ENCODE data around the gene SORT1. TPM values are rescaled to one million over a fixed set of nuclear protein-coding genes. Genes with fewer than 3 reads are reported as not detected.

Gene SORT1
- total and polyA plus RNA-seq, 4 donors, result 1.0 to 10.6 (median 3.4) TPM

GRCh38 chr1:109350182-109350581 is 47.5 kb downstream of the SORT1 start:
- Histone ChIP-seq H3K27me3 (ENCODE audit: control insufficient read depth in 4 of 4, insufficient read depth in 4 of 4, low read length in 3 of 4) (no peaks in the 10 kb centered on the region), H3K27ac (ENCODE audit: low read depth in 1 of 2, low read length in 2 of 2) (no peak overlapping the region), H3K9me3 (ENCODE audit: control insufficient read depth in 4 of 4, low read length in 3 of 4) (no peaks in the 10 kb centered on the region), H3K4me1 (ENCODE audit: control insufficient read depth in 4 of 4, insufficient read depth in 4 of 4, low read length in 3 of 4) (no peaks in the 10 kb centered on the region), H3K4me3 (ENCODE audit: low read depth in 1 of 3, low read length in 3 of 3) (no peak overlapping the region), H3K9ac (ENCODE audit: low read depth in 1 of 2, low read length in 2 of 2) (no peak overlapping the region), H3K36me3 (ENCODE audit: control insufficient read depth in 4 of 4, insufficient read depth in 3 of 4, low read depth in 1 of 4, low read length in 3 of 4) (no peaks in the 10 kb centered on the region)
- 93% methylated on average over 4 of the region's 4 CpGs for WGBS
- TF ChIP-seq, protein P1, sequence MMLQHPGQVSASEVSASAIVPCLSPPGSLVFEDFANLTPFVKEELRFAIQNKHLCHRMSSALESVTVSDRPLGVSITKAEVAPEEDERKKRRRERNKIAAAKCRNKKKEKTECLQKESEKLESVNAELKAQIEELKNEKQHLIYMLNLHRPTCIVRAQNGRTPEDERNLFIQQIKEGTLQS (IDR thresholded peaks at IDR 0.05), result no peak
- TF ChIP-seq SP1 (IDR thresholded peaks at IDR 0.05) (no peak), EGR1 (IDR thresholded peaks at IDR 0.05; ENCODE audit: low read depth in 2 of 2) (no peak), CTCF (IDR thresholded peaks at IDR 0.05; ENCODE audit: low read depth, low read length, missing input control) (no peak), GABPA (IDR thresholded peaks at IDR 0.05 in 1 of 2, conservative IDR thresholded peaks at IDR 0.05 in 1 of 2) (no peak), RXRA (IDR thresholded peaks at IDR 0.05) (no peak), FOXA2 (IDR thresholded peaks at IDR 0.05) (no peak)
- no peak for DNase-seq (ENCODE audit: low spot score)

GRCh38 chr1:109347511-109347910 is 50.2 kb downstream of the SORT1 start:
- Histone ChIP-seq H3K27ac (ENCODE audit: low read depth in 1 of 2, low read length in 2 of 2) (no peak overlapping the region), H3K4me1 (ENCODE audit: control insufficient read depth in 4 of 4, insufficient read depth in 4 of 4, low read length in 3 of 4) (no peaks in the 10 kb centered on the region), H3K36me3 (ENCODE audit: control insufficient read depth in 4 of 4, insufficient read depth in 3 of 4, low read depth in 1 of 4, low read length in 3 of 4) (no peaks in the 10 kb centered on the region), H3K27me3 (ENCODE audit: control insufficient read depth in 4 of 4, insufficient read depth in 4 of 4, low read length in 3 of 4) (no peaks in the 10 kb centered on the region), H3K9ac (ENCODE audit: low read depth in 1 of 2, low read length in 2 of 2) (no peak overlapping the region), H3K9me3 (ENCODE audit: control insufficient read depth in 4 of 4, low read length in 3 of 4) (no peaks in the 10 kb centered on the region), H3K4me3 (ENCODE audit: low read depth in 1 of 3, low read length in 3 of 3) (no peak overlapping the region)
- TF ChIP-seq SP1 (IDR thresholded peaks at IDR 0.05) (no peak), ZBTB33 (IDR thresholded peaks at IDR 0.05) (no peak), RAD21 (IDR thresholded peaks at IDR 0.05) (no peak), HNF4A (conservative IDR thresholded peaks at IDR 0.05) (no peak), RXRA (IDR thresholded peaks at IDR 0.05) (no peak), FOXA2 (IDR thresholded peaks at IDR 0.05) (no peak), TAF1 (conservative IDR thresholded peaks at IDR 0.05) (no peak), MAX (IDR thresholded peaks at IDR 0.05) (no peak)
- TF ChIP-seq, protein P1 (IDR thresholded peaks at IDR 0.05), result no peak
- 95% methylated on average over 6 of the region's 6 CpGs for WGBS
- DNase-seq (ENCODE audit: low spot score), result no peak

Data from liver (tissue), 9 donors.